ENCODE data around the gene TRIM69. TPM values are rescaled to one million over a fixed set of nuclear protein-coding genes. Genes with fewer than 3 reads are reported as not detected.
"Not testable (repeated sequence)": the region's sequence is repeated elsewhere in the genome, so short reads cannot be mapped to it uniquely, and the experiment has no call there.

Gene TRIM69
- polyA plus RNA-seq, 4 donors, result 21.3 to 28.8 (median 24.5) TPM

- DNase-seq (ENCODE audit: low read depth in 4 of 4, low spot score in 3 of 4), result no peak
Observed at GRCh38 chr15:44735482-44736180, 697 bp upstream of the TRIM69 start.

- peak in 1 of 4 donors; percentile 21 for DNase-seq (ENCODE audit: low read depth in 4 of 4, low spot score in 3 of 4)
Observed at GRCh38 chr15:44738340-44738984, 2.1 kb downstream of the TRIM69 start.

- DNase-seq (ENCODE audit: low read depth in 4 of 4, low spot score in 3 of 4), result not testable (repeated sequence)
Observed at GRCh38 chr15:44739222-44739847, 3.0 kb downstream of the TRIM69 start.

- not testable (repeated sequence) for DNase-seq (ENCODE audit: low read depth in 4 of 4, low spot score in 3 of 4)
Observed at GRCh38 chr15:44743454-44743853, 7.1 kb downstream of the TRIM69 start.

- DNase-seq (ENCODE audit: low read depth in 4 of 4, low spot score in 3 of 4), result no peak
Observed at GRCh38 chr15:44753345-44753744, 17.0 kb downstream of the TRIM69 start.

- no peak for DNase-seq (ENCODE audit: low read depth in 4 of 4, low spot score in 3 of 4)
Observed at GRCh38 chr15:44763187-44763586, 26.9 kb downstream of the TRIM69 start.

- DNase-seq (ENCODE audit: low read depth in 4 of 4, low spot score in 3 of 4), result no peak
Observed at GRCh38 chr15:44763848-44764247, 27.5 kb downstream of the TRIM69 start.

GRCh38 chr15:44765036-44765435 is 28.7 kb downstream of the TRIM69 start:
- DNase-seq (ENCODE audit: low read depth in 4 of 4, low spot score in 3 of 4), result no peak

GRCh38 chr15:44769521-44769920 is 33.2 kb downstream of the TRIM69 start:
- peak in 1 of 4 donors; percentile 24 for DNase-seq (ENCODE audit: low read depth in 4 of 4, low spot score in 3 of 4)

- not testable (repeated sequence) for DNase-seq (ENCODE audit: low read depth in 4 of 4, low spot score in 3 of 4)
Observed at GRCh38 chr15:44770715-44771114, 34.4 kb downstream of the TRIM69 start.

GRCh38 chr15:44775953-44776352 is 39.6 kb downstream of the TRIM69 start:
- DNase-seq (ENCODE audit: low read depth in 4 of 4, low spot score in 3 of 4), result peak in 1 of 4 donors; percentile 8

- no peak for DNase-seq (ENCODE audit: low read depth in 4 of 4, low spot score in 3 of 4)
Observed at GRCh38 chr15:44779761-44780160, 43.4 kb downstream of the TRIM69 start.

- DNase-seq (ENCODE audit: low read depth in 4 of 4, low spot score in 3 of 4), result no peak
Observed at GRCh38 chr15:44780608-44781007, 44.3 kb downstream of the TRIM69 start.

- no peak for DNase-seq (ENCODE audit: low read depth in 4 of 4, low spot score in 3 of 4)
Observed at GRCh38 chr15:44781128-44781810, 44.9 kb downstream of the TRIM69 start.

GRCh38 chr15:44782516-44782915 is 46.2 kb downstream of the TRIM69 start:
- no peak for DNase-seq (ENCODE audit: low read depth in 4 of 4, low spot score in 3 of 4)

- DNase-seq (ENCODE audit: low read depth in 4 of 4, low spot score in 3 of 4), result not testable (repeated sequence)
Observed at GRCh38 chr15:44784918-44785274, 48.6 kb downstream of the TRIM69 start.

GRCh38 chr15:44788748-44789147 is 52.4 kb downstream of the TRIM69 start:
- no peak for DNase-seq (ENCODE audit: low read depth in 4 of 4, low spot score in 3 of 4)

- DNase-seq (ENCODE audit: low read depth in 4 of 4, low spot score in 3 of 4), result no peak
Observed at GRCh38 chr15:44790215-44790614, 53.9 kb downstream of the TRIM69 start.

- DNase-seq (ENCODE audit: low read depth in 4 of 4, low spot score in 3 of 4), result no peak
Observed at GRCh38 chr15:44790656-44791055, 54.3 kb downstream of the TRIM69 start.

- no peak for DNase-seq (ENCODE audit: low read depth in 4 of 4, low spot score in 3 of 4)
Observed at GRCh38 chr15:44792715-44793114, 56.4 kb downstream of the TRIM69 start.

GRCh38 chr15:44794072-44794471 is 57.7 kb downstream of the TRIM69 start:
- no peak for DNase-seq (ENCODE audit: low read depth in 4 of 4, low spot score in 3 of 4)
